CD4-positive, CD25-positive, alpha-beta regulatory T cell (primary cell): ENCODE measurements around the gene EFS. TPM values are rescaled to one million over a fixed set of nuclear protein-coding genes. Genes with fewer than 3 reads are reported as not detected.

Source experiments
- ATAC-seq, 2 donors: fragments of 150-1000 bp; cut with Tn5 transposase; one replicate each; pipeline ENCODE4 v1.10.0; 2021; ENCODE audit warnings: low read depth in 2 of 2, moderate number of reproducible peaks in 2 of 2, moderate library complexity in 1 of 2
- DNase-seq, 3 donors: peaks; one replicate each; pipeline versions ENCODE4 v3.0.0 to v3.0.0-alpha.2; 2012 to 2022; ENCODE audit warnings: mixed read lengths in 1 of 3
- H3K27ac ChIP-seq: one replicate; pipeline ENCODE4 v1.7.0; 2013; ENCODE audit warnings: mild to moderate bottlenecking, low read length; ENCODE audit not compliant: insufficient read depth, poor library complexity, severe bottlenecking
- H3K27me3 ChIP-seq: one replicate; pipeline ENCODE4 v1.7.0; 2013; ENCODE audit warnings: low read length; ENCODE audit not compliant: control insufficient read depth, insufficient read depth
- H3K36me3 ChIP-seq: one replicate; pipeline ENCODE4 v1.7.0; 2013; ENCODE audit warnings: mild to moderate bottlenecking, low read length, moderate library complexity; ENCODE audit not compliant: control insufficient read depth, insufficient read depth
- H3K4me1 ChIP-seq: 2 replicates; pipeline ENCODE4 v1.7.0; 2013; ENCODE audit warnings: mild to moderate bottlenecking, low read length; ENCODE audit not compliant: insufficient read depth, control insufficient read depth, poor library complexity, severe bottlenecking
- H3K4me3 ChIP-seq: one replicate; pipeline ENCODE4 v1.7.0; 2013; ENCODE audit warnings: low read depth, mild to moderate bottlenecking, low read length, moderate library complexity
- H3K9me3 ChIP-seq, 2 experiments: 1 replicate in 1 of 2; 2 replicates in 1 of 2; pipeline ENCODE4 v1.7.0; 2013; ENCODE audit warnings: low read length in 2 of 2, mild to moderate bottlenecking in 1 of 2, moderate library complexity in 1 of 2; ENCODE audit not compliant: control insufficient read depth in 2 of 2
- H3K27ac Mint-ChIP-seq, 3 donors: one replicate each; pipeline ENCODE4 v1.8.0; 2020 to 2022; ENCODE audit warnings: mild to moderate bottlenecking in 3 of 3, mixed read lengths in 3 of 3, moderate library complexity in 2 of 3
- H3K27me3 Mint-ChIP-seq: one replicate; pipeline ENCODE4 v1.8.0; 2022; ENCODE audit warnings: mild to moderate bottlenecking, mixed read lengths
- H3K36me3 Mint-ChIP-seq: one replicate; pipeline ENCODE4 v1.8.0; 2020; ENCODE audit warnings: mixed read lengths
- H3K4me1 Mint-ChIP-seq, 4 donors: one replicate each; pipeline ENCODE4 v1.8.0; 2020 to 2022; ENCODE audit warnings: mixed read lengths in 4 of 4, mild to moderate bottlenecking in 1 of 4
- H3K4me3 Mint-ChIP-seq, 4 donors: one replicate each; pipeline ENCODE4 v1.8.0; 2020 to 2022; ENCODE audit warnings: mild to moderate bottlenecking in 4 of 4, mixed read lengths in 4 of 4, moderate library complexity in 3 of 4
- H3K9me3 Mint-ChIP-seq, 7 donors: one replicate each; pipeline ENCODE4 v1.8.0; 2020 to 2022; ENCODE audit warnings: mixed read lengths in 7 of 7, mild to moderate bottlenecking in 3 of 7, moderate library complexity in 2 of 7
- polyA plus RNA-seq, 4 donors: library from polyadenylated mRNA; unstranded; fragments of 300-500 nt; fragmentation: Illumina TruSeq; gene quantifications; one replicate each; pipeline ENCODE4 v1.2.3, GENCODE V29; 2021
- total RNA-seq: library from RNA; stranded (reverse); gene quantifications from one replicate; pipeline ENCODE4 v1.2.3, GENCODE V29; 2022

The EFS gene
- total and polyA plus RNA-seq, 5 donors from 2014 or later: not detected

DNA sequence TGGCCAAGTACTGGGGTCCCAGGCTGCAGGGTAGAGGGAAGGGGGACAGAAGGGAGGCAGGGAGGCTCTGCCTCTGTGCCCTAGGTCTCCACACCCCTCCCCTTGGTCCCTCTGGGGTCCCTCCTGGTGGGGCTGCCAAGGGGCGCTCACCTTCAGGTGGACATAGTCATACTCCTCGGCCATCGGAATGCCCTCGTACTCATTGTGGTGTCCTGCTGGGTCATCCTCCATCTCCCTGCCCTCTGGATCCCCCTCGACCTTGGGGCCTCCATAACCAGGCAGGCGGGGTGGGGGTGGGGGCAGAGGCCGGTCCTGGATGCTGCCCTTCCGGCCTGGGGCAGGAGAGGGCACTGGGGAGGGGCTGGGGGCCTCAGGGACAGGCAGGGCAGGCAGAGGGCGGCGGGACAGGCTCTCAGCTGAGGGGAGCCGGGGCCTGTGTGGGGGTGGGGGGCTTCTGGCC lies 5.8 kb downstream of the EFS start:
- peaks cover 24% of the 10 kb centered on the region for H3K27me3 Mint-ChIP-seq
- ATAC-seq (no peak), DNase-seq (no peak)
- H3K4me1 Mint-ChIP-seq: peaks cover 0 to under 1% (median 0%) of the 10 kb centered on the region in 4 donors
- no peak overlapping the region for H3K27ac Mint-ChIP-seq
- H3K9me3 ChIP-seq: no peaks in the 10 kb centered on the region
- H3K4me3 ChIP-seq: no peak overlapping the region
- no peaks in the 10 kb centered on the region for H3K36me3 ChIP-seq
- H3K27me3 ChIP-seq: peaks cover 6% of the 10 kb centered on the region
- H3K9me3 Mint-ChIP-seq: peaks cover 0 to 2% (median 0%) of the 10 kb centered on the region in 7 donors
- no peaks in the 10 kb centered on the region for H3K4me1 ChIP-seq
- H3K36me3 Mint-ChIP-seq: no peaks in the 10 kb centered on the region
- no peak overlapping the region for H3K4me3 Mint-ChIP-seq
- H3K27ac ChIP-seq: no peak overlapping the region

DNA sequence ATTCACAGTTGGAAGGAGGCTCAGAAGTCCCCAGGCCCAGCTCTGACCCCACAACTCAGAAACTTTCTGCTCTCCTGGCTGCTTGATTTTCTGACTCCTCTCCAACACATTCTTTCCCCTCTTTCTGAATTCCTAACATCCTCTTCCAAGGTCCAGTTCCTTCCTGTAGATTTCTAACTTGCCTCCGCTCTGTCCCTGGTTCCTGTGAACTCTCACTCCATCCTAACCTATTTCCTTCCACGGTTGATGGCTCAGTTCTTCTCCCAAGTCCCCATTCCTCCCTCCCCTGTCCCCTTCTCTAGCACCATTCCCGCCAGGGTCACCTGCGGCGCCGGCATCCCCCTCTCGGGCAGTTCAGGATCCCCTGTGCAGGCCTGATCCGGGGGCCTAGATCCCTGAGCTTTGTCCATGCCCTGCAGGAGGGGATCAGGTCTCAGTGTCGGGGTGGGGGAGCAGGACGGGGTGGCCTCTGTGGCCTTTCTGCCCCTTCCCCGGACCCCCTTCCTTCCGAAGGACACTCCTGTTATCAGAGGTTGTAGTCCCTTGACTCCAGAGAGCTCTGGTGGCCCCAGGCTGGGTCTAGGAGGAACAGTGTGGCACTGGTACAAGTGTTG lies 6.3 kb downstream of the EFS start:
- ATAC-seq (no peak), DNase-seq (no peak)
- Mint-ChIP-seq H3K4me3 (no peak overlapping the region), H3K9me3 (no peaks in the 10 kb centered on the region), H3K27me3 (peaks cover 29% of the 10 kb centered on the region), H3K4me1 (peaks cover 0 to 6% (median 0%) of the 10 kb centered on the region in 4 donors), H3K36me3 (no peaks in the 10 kb centered on the region), H3K27ac (no peak overlapping the region)
- no peak overlapping the region for H3K4me3 ChIP-seq
- H3K27me3 ChIP-seq: peaks cover 5% of the 10 kb centered on the region
- no peaks in the 10 kb centered on the region for H3K4me1 ChIP-seq
- no peaks in the 10 kb centered on the region for H3K9me3 ChIP-seq
- no peak overlapping the region for H3K27ac ChIP-seq
- H3K36me3 ChIP-seq: no peaks in the 10 kb centered on the region

DNA sequence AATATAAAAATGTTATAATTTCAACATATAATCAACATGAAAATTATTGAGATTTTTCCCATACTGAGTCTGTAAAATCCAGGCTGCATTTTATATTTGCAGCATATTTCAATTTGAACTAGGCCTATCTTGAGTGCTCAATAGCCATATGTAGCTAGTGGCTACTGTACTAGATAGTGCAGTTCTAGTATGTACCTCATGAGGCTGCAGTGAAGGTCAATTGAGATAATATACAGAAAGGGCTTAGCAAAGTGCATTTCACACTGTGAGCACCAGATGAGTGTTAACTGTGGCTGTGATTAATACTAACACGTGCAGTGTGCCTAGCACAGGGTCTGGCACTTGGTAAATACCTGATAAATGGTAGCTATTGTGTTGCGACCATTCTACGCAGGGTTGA lies 6.9 kb downstream of the EFS start:
- no peak overlapping the region for H3K27ac Mint-ChIP-seq
- no peak for DNase-seq

DNA sequence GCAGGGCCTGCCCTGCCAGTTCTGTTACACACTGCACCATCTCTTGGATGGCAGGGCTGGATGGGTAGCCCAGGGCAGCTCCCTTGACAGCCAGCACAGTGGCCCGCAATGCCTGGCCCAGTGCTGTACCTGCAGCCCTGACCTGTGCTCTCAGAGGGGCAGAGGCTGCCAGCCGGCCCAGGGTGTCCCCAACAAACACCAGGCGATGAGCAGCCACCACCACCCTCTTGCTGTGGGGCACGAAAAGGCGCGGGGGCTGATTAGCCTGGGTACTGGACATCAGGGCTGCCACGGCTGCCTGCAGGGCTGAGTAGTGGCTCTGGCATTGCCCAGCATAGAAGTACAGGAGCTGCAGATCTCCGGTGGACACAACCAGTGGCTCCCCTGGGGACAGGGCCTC lies 7.7 kb downstream of the EFS start:
- no peaks in the 10 kb centered on the region for H3K36me3 ChIP-seq
- Mint-ChIP-seq H3K36me3 (no peaks in the 10 kb centered on the region), H3K4me3 (no peak overlapping the region), H3K27me3 (peaks cover 32% of the 10 kb centered on the region), H3K4me1 (peaks cover 2 to 14% (median 6%) of the 10 kb centered on the region in 4 donors), H3K27ac (no peak overlapping the region), H3K9me3 (no peaks in the 10 kb centered on the region)
- DNase-seq (no peak), ATAC-seq (no peak)
- no peak overlapping the region for H3K4me3 ChIP-seq
- no peaks in the 10 kb centered on the region for H3K4me1 ChIP-seq
- no peaks in the 10 kb centered on the region for H3K9me3 ChIP-seq
- no peak overlapping the region for H3K27ac ChIP-seq
- H3K27me3 ChIP-seq: peaks cover 13% of the 10 kb centered on the region

More for the DNA sequence above, 6.9 kb downstream of the EFS start:
- Histone ChIP-seq H3K4me3 (no peak overlapping the region), H3K9me3 (no peaks in the 10 kb centered on the region), H3K27ac (no peak overlapping the region), H3K27me3 (peaks cover 11% of the 10 kb centered on the region), H3K4me1 (no peaks in the 10 kb centered on the region), H3K36me3 (no peaks in the 10 kb centered on the region)
- Mint-ChIP-seq H3K9me3 (no peaks in the 10 kb centered on the region), H3K36me3 (no peaks in the 10 kb centered on the region), H3K4me3 (no peak overlapping the region), H3K4me1 (peaks cover under 1 to 10% (median 3%) of the 10 kb centered on the region in 4 donors), H3K27me3 (peaks cover 31% of the 10 kb centered on the region)
- ATAC-seq: no peak

DNA sequence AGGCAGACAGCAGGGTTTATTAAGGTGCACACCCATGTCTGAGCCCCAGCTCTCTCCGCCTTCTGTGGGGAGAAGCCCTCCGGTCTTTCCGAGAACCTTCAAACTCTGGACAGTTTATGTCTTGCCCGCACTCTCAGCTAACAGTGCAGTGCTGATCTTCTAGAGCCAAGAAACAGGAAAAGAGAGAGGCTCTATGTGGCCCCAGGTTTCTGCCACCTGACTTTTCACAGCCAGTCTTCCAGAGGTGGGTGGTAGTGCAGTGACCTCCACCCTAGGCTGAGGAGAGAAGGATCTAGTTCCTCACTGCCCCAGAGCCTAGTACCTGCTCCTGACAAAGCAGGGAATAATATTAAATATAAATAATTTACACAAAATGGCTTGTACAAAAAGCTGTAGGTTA lies 8.3 kb downstream of the EFS start:
- Mint-ChIP-seq H3K4me1 (peaks cover 2 to 14% (median 6%) of the 10 kb centered on the region in 4 donors), H3K9me3 (no peaks in the 10 kb centered on the region), H3K36me3 (no peaks in the 10 kb centered on the region), H3K27ac (no peak overlapping the region), H3K4me3 (no peak overlapping the region), H3K27me3 (peaks cover 32% of the 10 kb centered on the region)
- no peak for DNase-seq
- peaks cover 4% of the 10 kb centered on the region for H3K4me1 ChIP-seq
- no peaks in the 10 kb centered on the region for H3K36me3 ChIP-seq
- no peak overlapping the region for H3K4me3 ChIP-seq
- ATAC-seq: no peak
- no peak overlapping the region for H3K27ac ChIP-seq
- no peaks in the 10 kb centered on the region for H3K9me3 ChIP-seq
- H3K27me3 ChIP-seq: peaks cover 13% of the 10 kb centered on the region

DNA sequence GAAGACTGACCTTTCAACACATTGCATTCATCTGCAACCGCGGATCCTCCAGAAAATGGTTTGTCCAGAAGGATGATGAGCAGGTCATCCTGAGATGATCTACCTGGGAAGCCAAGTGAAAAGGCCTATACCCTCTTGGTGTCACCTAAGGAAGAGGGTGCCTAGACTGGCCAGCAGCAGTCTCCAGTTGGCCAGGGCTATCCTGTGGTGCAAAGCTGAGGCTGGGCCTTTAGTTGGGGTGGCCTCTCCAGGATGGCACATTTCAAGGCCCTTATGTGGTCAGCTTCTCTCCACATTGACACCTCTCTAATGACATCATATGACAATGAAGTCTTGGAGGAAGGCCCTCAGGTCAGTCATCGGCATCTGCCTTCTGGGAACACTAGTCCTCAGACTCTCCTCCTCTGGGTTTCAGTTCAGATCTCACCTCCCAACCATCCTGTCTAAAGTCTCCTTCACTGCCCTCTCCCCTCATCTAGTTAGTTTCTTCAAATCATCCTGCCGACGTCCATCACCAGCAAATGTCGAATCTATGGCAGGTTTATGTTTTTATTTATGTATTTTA lies 9.0 kb downstream of the EFS start:
- Histone ChIP-seq H3K9me3 (no peaks in the 10 kb centered on the region), H3K36me3 (no peaks in the 10 kb centered on the region), H3K4me1 (peaks cover 6% of the 10 kb centered on the region), H3K27me3 (peaks cover 13% of the 10 kb centered on the region), H3K4me3 (no peak overlapping the region), H3K27ac (no peak overlapping the region)
- Mint-ChIP-seq H3K4me1 (peaks cover 2 to 14% (median 9%) of the 10 kb centered on the region in 4 donors), H3K9me3 (peaks cover 0 to 3% (median 0%) of the 10 kb centered on the region in 7 donors), H3K36me3 (peaks cover 4% of the 10 kb centered on the region), H3K27me3 (peaks cover 37% of the 10 kb centered on the region), H3K27ac (no peak overlapping the region), H3K4me3 (no peak overlapping the region)
- ATAC-seq (no peak), DNase-seq (no peak)

DNA sequence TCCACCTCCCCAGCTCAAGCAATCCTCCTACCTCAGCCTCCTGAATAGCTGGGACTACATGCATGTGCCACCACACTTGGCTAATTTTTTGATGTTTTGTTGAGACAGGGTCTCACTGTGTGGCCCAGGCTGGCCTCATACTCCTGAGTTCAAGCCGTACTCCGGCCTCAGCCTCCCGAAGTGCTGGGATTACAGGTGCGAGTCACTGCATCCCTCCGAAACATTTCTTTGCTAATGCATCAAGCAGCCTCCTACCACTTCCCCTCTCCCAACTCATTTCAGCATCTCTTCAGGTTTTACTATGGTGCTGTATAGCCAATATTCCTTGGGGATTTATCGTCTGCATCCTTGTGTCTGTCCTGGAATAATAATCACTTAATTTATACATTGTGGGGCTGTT lies 10.0 kb downstream of the EFS start:
- Histone ChIP-seq H3K27me3 (peaks cover 18% of the 10 kb centered on the region), H3K9me3 (no peaks in the 10 kb centered on the region), H3K4me3 (no peak overlapping the region), H3K36me3 (no peaks in the 10 kb centered on the region), H3K27ac (no peak overlapping the region), H3K4me1 (peaks cover 6% of the 10 kb centered on the region)
- DNase-seq (no peak), ATAC-seq (no peak)
- H3K27me3 Mint-ChIP-seq: peaks cover 46% of the 10 kb centered on the region
- H3K4me1 Mint-ChIP-seq: peaks cover 2 to 17% (median 9%) of the 10 kb centered on the region in 4 donors
- peak overlapping the region in 1 of 4 donors; percentile 84 for H3K4me3 Mint-ChIP-seq
- peaks cover 12% of the 10 kb centered on the region for H3K36me3 Mint-ChIP-seq
- no peak overlapping the region for H3K27ac Mint-ChIP-seq
- H3K9me3 Mint-ChIP-seq: peaks cover 0 to 7% (median 0%) of the 10 kb centered on the region in 7 donors

DNA sequence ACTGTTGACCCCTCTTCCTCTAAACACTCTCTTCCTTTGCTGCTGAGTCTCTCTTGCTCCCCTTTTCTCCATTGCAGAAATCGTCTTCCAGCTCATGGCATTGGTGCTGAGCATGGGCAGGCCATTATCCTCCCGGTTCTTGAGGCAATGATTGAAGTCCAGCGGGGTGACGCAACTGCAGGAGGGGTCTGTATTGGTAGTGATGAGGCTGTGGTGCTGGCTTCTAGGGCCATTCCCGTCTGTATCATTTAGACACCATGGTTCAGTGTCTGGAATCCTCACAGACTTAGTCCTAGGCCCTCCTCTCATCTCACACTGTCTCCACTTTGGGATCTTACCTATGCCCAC lies 11.6 kb downstream of the EFS start:
- Mint-ChIP-seq H3K9me3 (peaks cover 0 to 7% (median 0%) of the 10 kb centered on the region in 7 donors), H3K4me3 (peak overlapping the region; percentile 75 to 84 (median 82)), H3K27ac (peak overlapping the region in 1 of 3 donors; percentile 9), H3K4me1 (peaks cover 2 to 17% (median 9%) of the 10 kb centered on the region in 4 donors), H3K27me3 (peaks cover 56% of the 10 kb centered on the region), H3K36me3 (peaks cover 12% of the 10 kb centered on the region)
- Histone ChIP-seq H3K27ac (no peak overlapping the region), H3K9me3 (no peaks in the 10 kb centered on the region), H3K27me3 (peaks cover 18% of the 10 kb centered on the region), H3K4me3 (no peak overlapping the region), H3K4me1 (peaks cover 6% of the 10 kb centered on the region), H3K36me3 (no peaks in the 10 kb centered on the region)
- ATAC-seq (no peak), DNase-seq (no peak)
